ENCODE data around the gene ATOH8. TPM values are rescaled to one million over a fixed set of nuclear protein-coding genes. Genes with fewer than 3 reads are reported as not detected.

ATOH8 gene
- polyA plus RNA-seq, 1 donor, result 25.6 TPM

GRCh38 chr2:85736456-85737355 lies 17.1 kb upstream of the ATOH8 start:
- DNase-seq, result no peak

GRCh38 chr2:85737481-85737880 lies 16.3 kb upstream of the ATOH8 start:
- peak; percentile 66 for DNase-seq

GRCh38 chr2:85737961-85738360 lies 15.8 kb upstream of the ATOH8 start:
- peak; percentile 83 for DNase-seq

GRCh38 chr2:85740193-85740592 lies 13.6 kb upstream of the ATOH8 start:
- DNase-seq, result no peak

GRCh38 chr2:85741211-85741832 lies 12.5 kb upstream of the ATOH8 start:
- no peak for DNase-seq

- DNase-seq, result no peak
Measured at GRCh38 chr2:85741833-85742455, 11.8 kb upstream of the ATOH8 start.

GRCh38 chr2:85743304-85743978 lies 10.3 kb upstream of the ATOH8 start:
- no peak for DNase-seq

- no peak for DNase-seq
Measured at GRCh38 chr2:85744055-85744454, 9.7 kb upstream of the ATOH8 start.

- peak; percentile 56 for DNase-seq
Measured at GRCh38 chr2:85744741-85745601, 8.8 kb upstream of the ATOH8 start.

GRCh38 chr2:85745619-85746018 lies 8.2 kb upstream of the ATOH8 start:
- DNase-seq, result no peak

GRCh38 chr2:85746321-85747004 lies 7.3 kb upstream of the ATOH8 start:
- no peak for DNase-seq

- DNase-seq, result no peak
Measured at GRCh38 chr2:85747441-85747840, 6.3 kb upstream of the ATOH8 start.

- DNase-seq, result no peak
Measured at GRCh38 chr2:85748039-85748734, 5.6 kb upstream of the ATOH8 start.

- peak; percentile 68 for DNase-seq
Measured at GRCh38 chr2:85748985-85749875, 4.6 kb upstream of the ATOH8 start.

GRCh38 chr2:85750587-85751575 lies 2.9 kb upstream of the ATOH8 start:
- no peak for DNase-seq

GRCh38 chr2:85751627-85752026 lies 2.2 kb upstream of the ATOH8 start:
- no peak for DNase-seq

- no peak for DNase-seq
Measured at GRCh38 chr2:85753035-85753524, 711 bp upstream of the ATOH8 start.
